ENCODE measurements around the gene THOC6. TPM values are rescaled to one million over a fixed set of nuclear protein-coding genes. Genes with fewer than 3 reads are reported as not detected.

The THOC6 gene
- total RNA-seq, 1 experiment from 2014 or later: 68.2 TPM

GRCh38 chr16:3065069-3065741 is 41.4 kb downstream of the THOC6 start, which contains the start of gene IL32:
Gene IL32, plus strand, starts transcription at chr16:3065640. Its CDS starts 172 bp downstream, at chr16:3065812.
- Histone ChIP-seq H2BK20ac (ENCODE audit: low read depth, low read length, poor library complexity, severe bottlenecking) (no peak within 1 kb of the TSS), H3K4ac (ENCODE audit: low read depth, low read length) (peak within 1 kb of the TSS; percentile 23; the same call in 1 of the 2 replicates), H3K79me2 (ENCODE audit: insufficient read depth, low read length) (no peaks in the 10 kb centered on the region), H3K27ac (ENCODE audit: insufficient read length, low read depth, low read length) (no peak within 1 kb of the TSS), H2AK5ac (ENCODE audit: insufficient read length, low read length) (no peak within 1 kb of the TSS), H3K18ac (ENCODE audit: insufficient read length, low read depth, low read length) (peak within 1 kb of the TSS; percentile 73), H4K5ac (ENCODE audit: insufficient read length, low read depth, low read length) (no peak within 1 kb of the TSS), H3K9ac (ENCODE audit: extremely low read depth, insufficient read length, low read length) (no peak within 1 kb of the TSS), H3K23ac (ENCODE audit: insufficient read length, low read depth, low read length) (no peak within 1 kb of the TSS), H3K4me2 (ENCODE audit: insufficient read depth, insufficient read length, low read length) (no peak within 1 kb of the TSS), H4K91ac (ENCODE audit: insufficient read length, low read depth, low read length) (peak within 1 kb of the TSS; percentile 14), H2BK120ac (ENCODE audit: low read depth, low read length, poor library complexity, severe bottlenecking) (no peak within 1 kb of the TSS), H4K8ac (replicated peaks; ENCODE audit: insufficient read length, low read depth, low read length) (no peak within 1 kb of the TSS), H3K27me3 (ENCODE audit: insufficient read depth, low read length) (no peaks in the 10 kb centered on the region), H3K79me1 (ENCODE audit: insufficient read depth, low read depth, low read length, poor library complexity, severe bottlenecking) (no peaks in the 10 kb centered on the region), H2BK12ac (ENCODE audit: insufficient read length, low read depth, low read length) (no peak within 1 kb of the TSS), H2BK15ac (ENCODE audit: low read depth, low read length) (no peak within 1 kb of the TSS), H3K14ac (ENCODE audit: insufficient read depth, low read length) (no peak within 1 kb of the TSS), H3K9me3 (ENCODE audit: control insufficient read depth, low read depth, low read length) (no peaks in the 10 kb centered on the region), H3K56ac (ENCODE audit: insufficient read length, low read depth, low read length) (no peak within 1 kb of the TSS), H3K23me2 (ENCODE audit: insufficient read length, low read depth, low read length, poor library complexity, severe bottlenecking) (no peaks in the 10 kb centered on the region), H3T11ph (ENCODE audit: low read length) (peak within 1 kb of the TSS; percentile 46), H3K4me1 (ENCODE audit: insufficient read depth, low read length) (no peaks in the 10 kb centered on the region), H4K20me1 (ENCODE audit: control insufficient read depth, insufficient read depth, insufficient read length) (no peaks in the 10 kb centered on the region), H2AFZ (ENCODE audit: low read length) (no peak within 1 kb of the TSS), H2BK5ac (ENCODE audit: insufficient read length, low read length) (no peak within 1 kb of the TSS)
- no peak for DNase-seq
- H3K27ac Mint-ChIP-seq: peak within 1 kb of the TSS in 1 of 3 experiments; percentile 90; a peak in 1 of 7 replicates
- H3K4me1 Mint-ChIP-seq: peaks cover 23% of the 10 kb centered on the region in 2 experiments
- peak within 1 kb of the TSS; percentile 20 to 24; a peak in 2 of 5 replicates for H3K4me3 Mint-ChIP-seq
- peaks cover 17% of the 10 kb centered on the region for H3K27me3 Mint-ChIP-seq (ENCODE audit: low read depth)
- no CpG with 5 or more reads among the region's 13 CpGs for WGBS (ENCODE audit: extremely low coverage, insufficient read length, low lambda C conversion rate)
- no peaks in the 10 kb centered on the region; a peak in 2 of 7 replicates for H3K36me3 Mint-ChIP-seq (ENCODE audit: insufficient read depth in 1 of 3, low read depth in 3 of 3)
- H3K9me3 Mint-ChIP-seq: no peaks in the 10 kb centered on the region; a peak in 1 of 5 replicates
- no peak for TF ChIP-seq CTCF (conservative IDR thresholded peaks at IDR 0.05)

Measured in H9 (cell line).